ENCODE results near the gene MCAT.

Gene MCAT

GRCh38 chr22:43173566-43173965 is 30.4 kb upstream of the MCAT start:
- no peak overlapping the region for H3K4me3 ChIP-seq (ENCODE audit: control insufficient read depth, low read depth, low read length)
- no peak for DNase-seq (ENCODE audit: low read depth)
- TF ChIP-seq CTCF (IDR thresholded peaks at IDR 0.05; ENCODE audit: control insufficient read depth, insufficient read depth, low read depth, low read length, missing control alignments): no peak

- no peak for DNase-seq (ENCODE audit: low read depth)
- TF ChIP-seq CTCF (IDR thresholded peaks at IDR 0.05; ENCODE audit: control insufficient read depth, insufficient read depth, low read depth, low read length, missing control alignments): no peak
- H3K4me3 ChIP-seq (ENCODE audit: control insufficient read depth, low read depth, low read length): no peak overlapping the region
Observed at GRCh38 chr22:43172191-43172590, 29.0 kb upstream of the MCAT start.

GRCh38 chr22:43171607-43172006 is 28.4 kb upstream of the MCAT start:
- no peak overlapping the region for H3K4me3 ChIP-seq (ENCODE audit: control insufficient read depth, low read depth, low read length)
- no peak for TF ChIP-seq CTCF (IDR thresholded peaks at IDR 0.05; ENCODE audit: control insufficient read depth, insufficient read depth, low read depth, low read length, missing control alignments)

GRCh38 chr22:43171019-43171491 is 27.9 kb upstream of the MCAT start:
- no peak overlapping the region for H3K4me3 ChIP-seq (ENCODE audit: control insufficient read depth, low read depth, low read length)
- no peak for TF ChIP-seq CTCF (IDR thresholded peaks at IDR 0.05; ENCODE audit: control insufficient read depth, insufficient read depth, low read depth, low read length, missing control alignments)
- no peak for DNase-seq (ENCODE audit: low read depth)

More at GRCh38 chr22:43171607-43172006, 28.4 kb upstream of the MCAT start:
- no peak for DNase-seq (ENCODE audit: low read depth)

GRCh38 chr22:43170131-43170480 is 26.9 kb upstream of the MCAT start:
- DNase-seq (ENCODE audit: low read depth): no peak
- H3K4me3 ChIP-seq (ENCODE audit: control insufficient read depth, low read depth, low read length): no peak overlapping the region
- no peak for TF ChIP-seq CTCF (IDR thresholded peaks at IDR 0.05; ENCODE audit: control insufficient read depth, insufficient read depth, low read depth, low read length, missing control alignments)

GRCh38 chr22:43169310-43170130 is 26.3 kb upstream of the MCAT start:
- H3K4me3 ChIP-seq (ENCODE audit: control insufficient read depth, low read depth, low read length): no peak overlapping the region
- no peak for DNase-seq (ENCODE audit: low read depth)
- TF ChIP-seq CTCF (IDR thresholded peaks at IDR 0.05; ENCODE audit: control insufficient read depth, insufficient read depth, low read depth, low read length, missing control alignments): no peak

Data from AG09309 (cell line).